Choroid plexus epithelial cell (primary cell): Measurements from ENCODE around the gene CHST15.

Experiments used
- DNase-seq: peaks from one replicate; pipeline ENCODE4 v3.0.0-alpha.2; 2010; ENCODE audit warnings: low read depth
- H3K4me3 ChIP-seq: 2 replicates; pipeline ENCODE4 v1.5.1; 2011; ENCODE audit warnings: low read depth, mild to moderate bottlenecking, control low read depth, low read length, moderate library complexity
- TF ChIP-seq, protein P1 (sequence below): conservative IDR thresholded peaks from 2 replicates; pipeline ENCODE4 v1.5.1; 2011; ENCODE audit warnings: low read depth, mild to moderate bottlenecking, control low read depth, inconsistent platforms, low read length, moderate library complexity

Gene CHST15

DNA sequence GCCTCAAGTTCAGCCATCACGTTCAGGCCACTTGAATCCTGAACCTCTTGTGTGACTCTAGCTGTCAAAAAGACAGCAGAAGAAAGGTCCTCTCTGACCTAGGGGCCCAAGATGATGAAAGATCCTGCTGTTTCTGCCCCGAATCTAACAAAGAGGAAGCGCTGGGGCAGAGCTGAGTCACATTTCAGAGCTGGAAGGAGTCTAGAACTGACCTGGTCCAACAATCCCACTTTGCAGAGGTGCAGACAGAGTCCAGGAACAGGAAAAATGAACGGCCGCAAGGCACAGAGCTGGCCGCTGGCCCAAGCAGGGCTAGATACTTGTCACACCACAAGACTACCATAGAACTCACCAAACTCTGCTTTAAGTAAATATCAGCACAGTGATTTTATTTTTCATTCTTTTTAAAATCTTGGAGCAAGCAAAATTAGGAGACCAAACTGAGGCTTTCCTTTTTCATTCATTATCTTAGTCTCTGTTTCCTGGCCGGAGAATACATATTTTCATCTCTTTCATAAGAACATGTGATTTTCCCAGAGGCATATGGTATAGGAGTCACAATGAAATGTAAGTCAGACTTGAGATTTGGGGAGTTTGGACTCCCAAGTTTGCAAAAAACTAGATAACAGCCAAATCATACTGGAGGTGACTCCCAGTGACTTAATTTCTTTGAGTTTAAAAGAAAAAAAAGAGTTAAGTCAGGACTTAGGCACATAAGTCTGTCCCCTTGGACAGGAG is 52.8 kb downstream of the CHST15 start:
- TF ChIP-seq, protein P1, sequence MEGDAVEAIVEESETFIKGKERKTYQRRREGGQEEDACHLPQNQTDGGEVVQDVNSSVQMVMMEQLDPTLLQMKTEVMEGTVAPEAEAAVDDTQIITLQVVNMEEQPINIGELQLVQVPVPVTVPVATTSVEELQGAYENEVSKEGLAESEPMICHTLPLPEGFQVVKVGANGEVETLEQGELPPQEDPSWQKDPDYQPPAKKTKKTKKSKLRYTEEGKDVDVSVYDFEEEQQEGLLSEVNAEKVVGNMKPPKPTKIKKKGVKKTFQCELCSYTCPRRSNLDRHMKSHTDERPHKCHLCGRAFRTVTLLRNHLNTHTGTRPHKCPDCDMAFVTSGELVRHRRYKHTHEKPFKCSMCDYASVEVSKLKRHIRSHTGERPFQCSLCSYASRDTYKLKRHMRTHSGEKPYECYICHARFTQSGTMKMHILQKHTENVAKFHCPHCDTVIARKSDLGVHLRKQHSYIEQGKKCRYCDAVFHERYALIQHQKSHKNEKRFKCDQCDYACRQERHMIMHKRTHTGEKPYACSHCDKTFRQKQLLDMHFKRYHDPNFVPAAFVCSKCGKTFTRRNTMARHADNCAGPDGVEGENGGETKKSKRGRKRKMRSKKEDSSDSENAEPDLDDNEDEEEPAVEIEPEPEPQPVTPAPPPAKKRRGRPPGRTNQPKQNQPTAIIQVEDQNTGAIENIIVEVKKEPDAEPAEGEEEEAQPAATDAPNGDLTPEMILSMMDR = no peak
- DNase-seq = no peak
- no peak overlapping the region for H3K4me3 ChIP-seq

GRCh38 chr10:124039483-124040013 is 53.9 kb downstream of the CHST15 start:
- TF ChIP-seq, protein P1 = no peak
- no peak for DNase-seq
- no peak overlapping the region for H3K4me3 ChIP-seq

DNA sequence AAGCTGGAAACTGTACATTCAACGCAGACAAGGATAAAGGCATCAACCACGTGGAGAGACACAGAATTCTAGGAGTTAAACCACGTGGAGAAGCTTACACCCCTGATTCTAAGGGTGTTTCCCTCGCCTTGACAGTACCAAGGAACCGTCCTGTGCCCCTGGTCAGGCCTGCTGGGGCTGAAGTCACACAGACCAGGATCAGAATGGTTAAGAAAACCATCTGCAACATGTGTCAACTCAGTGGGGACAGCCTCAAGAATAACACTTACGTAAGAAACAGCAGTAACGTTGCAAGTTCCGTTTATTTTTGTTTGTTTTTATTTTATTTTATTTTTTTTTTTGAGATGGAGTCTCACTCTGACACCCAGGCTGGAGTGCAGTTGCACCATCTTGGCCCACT is 55.6 kb downstream of the CHST15 start:
- no peak overlapping the region for H3K4me3 ChIP-seq
- TF ChIP-seq, protein P1 = no peak
- DNase-seq = no peak

DNA sequence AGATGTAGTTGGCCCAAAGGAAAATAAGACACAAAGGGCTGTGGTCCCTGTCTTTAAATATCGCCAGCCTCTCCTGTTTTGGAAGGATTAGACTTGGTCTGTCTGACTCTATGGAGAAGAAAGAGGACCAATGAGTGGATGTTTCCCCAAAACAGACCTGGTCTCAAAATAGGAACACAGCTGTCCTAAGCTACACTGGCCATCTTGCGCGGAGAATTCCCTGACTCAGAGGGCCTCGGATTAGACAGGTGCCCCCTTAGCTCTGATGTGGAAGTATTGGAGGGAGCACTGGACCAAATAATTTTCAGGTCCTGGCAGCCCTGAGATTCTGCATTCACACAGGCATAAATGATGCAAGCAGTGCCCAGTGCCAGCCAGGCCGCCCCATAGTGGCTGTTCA is 56.1 kb downstream of the CHST15 start:
- TF ChIP-seq, protein P1 = no peak
- H3K4me3 ChIP-seq = no peak overlapping the region
- no peak for DNase-seq

- no peak for DNase-seq
- TF ChIP-seq, protein P1 = no peak
- H3K4me3 ChIP-seq = no peak overlapping the region
Measured at GRCh38 chr10:124036746-124037145, 56.7 kb downstream of the CHST15 start.

GRCh38 chr10:124035928-124036558 is 57.4 kb downstream of the CHST15 start:
- no peak overlapping the region for H3K4me3 ChIP-seq
- TF ChIP-seq, protein P1 = no peak
- DNase-seq = peak; percentile 11
